MM.1S (cell line): ENCODE results near the gene ANKRD44.

Experiments used
- DNase-seq: peaks from one replicate; pipeline ENCODE4 v3.0.0-alpha.2; 2015
- H2AFZ ChIP-seq: fragments of 300-600 bp; sonication (generic); 2 replicates; pipeline ENCODE4 v1.6.0; 2016; ENCODE audit warnings: antibody characterized with exemption, low read length
- H3F3A ChIP-seq: fragments of 300-600 bp; sonication (generic); 2 replicates; pipeline ENCODE4 v1.6.1; 2016; ENCODE audit warnings: mild to moderate bottlenecking, antibody characterized with exemption, low read length, moderate library complexity, mixed read lengths; ENCODE audit not compliant: insufficient read depth
- H3K27ac ChIP-seq: fragments of 300-600 bp; sonication (generic); 2 replicates; pipeline ENCODE4 v1.5.1; 2016; ENCODE audit warnings: mild to moderate bottlenecking, low read length
- H3K27me3 ChIP-seq: fragments of 300-600 bp; sonication (generic); replicated peaks from 2 replicates; pipeline ENCODE4 v1.6.0; 2016; ENCODE audit warnings: low read length; ENCODE audit not compliant: insufficient read depth
- H3K36me3 ChIP-seq: fragments of 300-600 bp; sonication (generic); replicated peaks from 2 replicates; pipeline ENCODE4 v1.6.1; 2016; ENCODE audit warnings: mild to moderate bottlenecking, low read length, mixed read lengths; ENCODE audit not compliant: insufficient read depth
- H3K4me1 ChIP-seq: fragments of 300-600 bp; sonication (generic); 2 replicates; pipeline ENCODE4 v1.6.1; 2016; ENCODE audit warnings: low read length, mixed read lengths
- H3K4me2 ChIP-seq: fragments of 300-600 bp; sonication (generic); 2 replicates; pipeline ENCODE4 v1.6.0; 2016; ENCODE audit warnings: low read depth, low read length
- H3K4me3 ChIP-seq: fragments of 300-600 bp; sonication (generic); 2 replicates; pipeline ENCODE4 v1.5.1; 2016; ENCODE audit warnings: low read length, mixed read lengths
- H3K79me2 ChIP-seq: fragments of 300-600 bp; sonication (generic); 2 replicates; pipeline ENCODE4 v1.6.1; 2016; ENCODE audit warnings: mixed run types, low read length, mixed read lengths
- H3K9ac ChIP-seq: fragments of 300-600 bp; sonication (generic); 2 replicates; pipeline ENCODE4 v1.6.1; 2016; ENCODE audit warnings: low read length, mixed read lengths
- H3K9me2 ChIP-seq: fragments of 300-600 bp; sonication (generic); replicated peaks from 2 replicates; pipeline ENCODE4 v1.6.1; 2016; ENCODE audit warnings: mild to moderate bottlenecking, low read length, mixed read lengths; ENCODE audit not compliant: insufficient read depth
- H3K9me3 ChIP-seq: fragments of 300-600 bp; sonication (generic); replicated peaks from 2 replicates; pipeline ENCODE4 v1.6.1; 2016; ENCODE audit warnings: mild to moderate bottlenecking, low read length, mixed read lengths; ENCODE audit not compliant: insufficient read depth
- H4K20me1 ChIP-seq: fragments of 300-600 bp; sonication (generic); 2 replicates; pipeline ENCODE4 v1.6.1; 2016; ENCODE audit warnings: mild to moderate bottlenecking, low read length, moderate library complexity, mixed read lengths; ENCODE audit not compliant: insufficient read depth
- CTCF ChIP-seq: fragments of 300-600 bp; sonication (generic); IDR thresholded peaks from 2 replicates; pipeline ENCODE4 v1.5.1; 2016; ENCODE audit warnings: antibody characterized with exemption, low read length, mixed read lengths
- EZH2 ChIP-seq: fragments of 300-600 bp; sonication (generic); optimal IDR thresholded peaks from 2 replicates; pipeline ENCODE3; 2017; ENCODE audit warnings: low read depth, mild to moderate bottlenecking, antibody characterized with exemption, low read length, mixed read lengths
- EZH2phosphoT487 ChIP-seq: fragments of 300-600 bp; sonication (generic); IDR thresholded peaks from 2 replicates; pipeline ENCODE4 v1.6.1; 2018; ENCODE audit warnings: antibody characterized with exemption, low read length

ANKRD44 gene

GRCh38 chr2:197265036-197265435 lies 45.5 kb downstream of the ANKRD44 start:
- no peaks in the 10 kb centered on the region for H3K27me3 ChIP-seq
- H3K4me3 ChIP-seq: no peak overlapping the region
- no peaks in the 10 kb centered on the region for H3F3A ChIP-seq
- H2AFZ ChIP-seq: no peak overlapping the region
- TF ChIP-seq EZH2 (no peak), CTCF (no peak), EZH2phosphoT487 (no peak)
- no peak overlapping the region for H3K4me2 ChIP-seq
- H3K79me2 ChIP-seq: peaks cover 87% of the 10 kb centered on the region
- H4K20me1 ChIP-seq: no peaks in the 10 kb centered on the region
- no peaks in the 10 kb centered on the region for H3K9me2 ChIP-seq
- no peaks in the 10 kb centered on the region for H3K36me3 ChIP-seq
- no peaks in the 10 kb centered on the region for H3K9me3 ChIP-seq
- no peak for DNase-seq
- H3K27ac ChIP-seq: no peak overlapping the region
- no peak overlapping the region for H3K9ac ChIP-seq
- H3K4me1 ChIP-seq: no peaks in the 10 kb centered on the region

GRCh38 chr2:197264332-197264731 lies 46.2 kb downstream of the ANKRD44 start:
- Histone ChIP-seq H3K9me2 (no peaks in the 10 kb centered on the region), H3F3A (peaks cover 4% of the 10 kb centered on the region; the same call in 1 of the 2 replicates), H3K4me1 (peaks cover 4% of the 10 kb centered on the region), H3K27ac (no peak overlapping the region), H3K79me2 (peaks cover 84% of the 10 kb centered on the region), H3K9ac (no peak overlapping the region), H3K27me3 (no peaks in the 10 kb centered on the region), H3K4me2 (no peak overlapping the region), H3K36me3 (no peaks in the 10 kb centered on the region), H2AFZ (no peak overlapping the region), H3K4me3 (no peak overlapping the region), H3K9me3 (no peaks in the 10 kb centered on the region), H4K20me1 (no peaks in the 10 kb centered on the region)
- no peak for DNase-seq
- TF ChIP-seq EZH2 (no peak), EZH2phosphoT487 (no peak), CTCF (no peak)

DNA sequence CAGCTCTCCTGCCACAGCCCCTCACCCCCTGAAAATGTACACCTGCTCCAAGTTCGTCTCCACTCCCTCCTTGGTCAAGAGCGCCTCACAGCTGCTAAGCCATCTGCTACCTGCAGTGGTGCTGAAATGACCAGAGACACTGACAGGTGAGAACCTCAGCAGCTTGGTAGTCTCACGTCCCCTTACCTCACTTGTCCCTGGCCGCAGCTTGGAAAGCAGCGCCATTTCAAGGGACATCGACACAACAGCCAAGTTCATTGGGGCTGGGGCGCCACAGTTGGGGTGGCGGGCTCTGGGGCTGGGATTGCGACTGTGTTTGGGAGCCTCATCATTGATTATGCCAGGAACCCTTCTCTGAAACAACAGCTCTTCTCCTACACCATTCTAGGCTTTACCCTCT lies 47.5 kb downstream of the ANKRD44 start:
- Histone ChIP-seq H3K27me3 (no peaks in the 10 kb centered on the region), H3K36me3 (no peaks in the 10 kb centered on the region), H3K4me2 (no peak overlapping the region), H3K9ac (no peak overlapping the region), H3K27ac (no peak overlapping the region), H3K79me2 (peaks cover 84% of the 10 kb centered on the region), H3K4me1 (peaks cover 15% of the 10 kb centered on the region), H3K9me2 (no peaks in the 10 kb centered on the region), H4K20me1 (no peaks in the 10 kb centered on the region), H3K4me3 (no peak overlapping the region), H3K9me3 (no peaks in the 10 kb centered on the region), H3F3A (peaks cover 13% of the 10 kb centered on the region), H2AFZ (no peak overlapping the region)
- no peak for DNase-seq
- TF ChIP-seq CTCF: no peak
- no peak for TF ChIP-seq EZH2phosphoT487
- no peak for TF ChIP-seq EZH2
